PFSK-1 (cell line): ENCODE data around the gene DDX18.

Experiments
- POLR2AphosphoS5 ChIP-seq: IDR thresholded peaks from 2 replicates; pipeline ENCODE4 v1.6.1; 2012; ENCODE audit warnings: low read depth, mild to moderate bottlenecking, control low read depth, low read length, moderate library complexity
- REST ChIP-seq, 2 experiments: IDR thresholded peaks; 2 replicates each; pipeline versions ENCODE4 v1.6.1 to v1.8.0; 2011 to 2012; ENCODE audit warnings: low read depth in 2 of 2, low read length in 2 of 2, control low read depth in 1 of 2, inconsistent platforms in 1 of 2, mild to moderate bottlenecking in 1 of 2, moderate library complexity in 1 of 2; ENCODE audit not compliant: insufficient read depth in 1 of 2
- SIN3A ChIP-seq: IDR thresholded peaks from 2 replicates; pipeline ENCODE4 v1.6.1; 2012; ENCODE audit warnings: mild to moderate bottlenecking, low read length, moderate library complexity, borderline replicate concordance; ENCODE audit not compliant: insufficient read depth

GRCh38 chr2:117801826-117802225, 12.7 kb upstream of the DDX18 start:
- TF ChIP-seq SIN3A (no peak), POLR2AphosphoS5 (no peak), REST (IDR thresholded peaks at IDR 0.05; ENCODE audit: insufficient read depth in 1 of 2, low read depth in 2 of 2, low read length in 2 of 2) (no peak)
